ENCODE data around the gene SNX25. TPM values are rescaled to one million over a fixed set of nuclear protein-coding genes. Genes with fewer than 3 reads are reported as not detected.

SNX25 gene
- total RNA-seq, 4 donors from 2014 or later, result 7.1 to 113 (median 20.9) TPM

DNA sequence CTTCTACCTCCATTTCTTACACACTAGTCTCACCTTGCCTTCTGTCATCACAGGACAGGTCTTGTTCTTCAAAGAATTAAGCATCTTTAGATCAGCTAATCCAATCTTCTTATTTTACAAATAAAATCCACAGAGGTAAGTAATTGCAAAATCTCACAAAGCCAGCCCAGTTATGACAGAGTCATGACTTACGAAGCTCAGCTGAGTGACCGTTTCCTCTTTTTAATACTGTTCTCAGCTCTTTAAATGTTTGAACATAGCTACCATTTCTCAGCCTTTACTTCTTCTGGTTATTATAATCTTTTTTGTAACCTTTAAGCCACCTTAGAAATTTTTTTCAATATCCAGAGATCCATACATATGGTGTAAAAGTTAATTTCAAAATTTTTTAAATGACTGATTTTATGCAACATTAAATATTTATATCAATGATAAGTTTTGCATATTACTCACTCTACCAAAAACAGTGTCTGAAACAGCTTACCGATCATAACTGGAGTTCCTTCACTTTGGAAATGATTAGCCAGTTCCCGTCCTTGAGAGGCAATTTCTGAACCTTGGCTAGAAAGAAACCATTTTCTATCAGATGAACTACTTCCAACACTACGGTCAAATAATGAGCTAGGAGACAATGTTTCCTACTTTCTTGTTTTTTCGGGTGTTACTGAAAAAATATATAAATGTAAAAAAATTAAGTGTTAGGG, 196.1 kb downstream of the SNX25 start:
- no peaks in the 10 kb centered on the region for H3K27me3 ChIP-seq
- H3K4me3 ChIP-seq, result no peak overlapping the region
- H3K4me1 ChIP-seq, result no peaks in the 10 kb centered on the region
- intact Hi-C loops (cut with DNase I; ENCODE audit: low total_unique reads), result no loop called here
- H3K27ac ChIP-seq, result no peak overlapping the region
- TF ChIP-seq POLR2A (IDR thresholded peaks at IDR 0.05), result no peak
- TF ChIP-seq, protein P1, sequence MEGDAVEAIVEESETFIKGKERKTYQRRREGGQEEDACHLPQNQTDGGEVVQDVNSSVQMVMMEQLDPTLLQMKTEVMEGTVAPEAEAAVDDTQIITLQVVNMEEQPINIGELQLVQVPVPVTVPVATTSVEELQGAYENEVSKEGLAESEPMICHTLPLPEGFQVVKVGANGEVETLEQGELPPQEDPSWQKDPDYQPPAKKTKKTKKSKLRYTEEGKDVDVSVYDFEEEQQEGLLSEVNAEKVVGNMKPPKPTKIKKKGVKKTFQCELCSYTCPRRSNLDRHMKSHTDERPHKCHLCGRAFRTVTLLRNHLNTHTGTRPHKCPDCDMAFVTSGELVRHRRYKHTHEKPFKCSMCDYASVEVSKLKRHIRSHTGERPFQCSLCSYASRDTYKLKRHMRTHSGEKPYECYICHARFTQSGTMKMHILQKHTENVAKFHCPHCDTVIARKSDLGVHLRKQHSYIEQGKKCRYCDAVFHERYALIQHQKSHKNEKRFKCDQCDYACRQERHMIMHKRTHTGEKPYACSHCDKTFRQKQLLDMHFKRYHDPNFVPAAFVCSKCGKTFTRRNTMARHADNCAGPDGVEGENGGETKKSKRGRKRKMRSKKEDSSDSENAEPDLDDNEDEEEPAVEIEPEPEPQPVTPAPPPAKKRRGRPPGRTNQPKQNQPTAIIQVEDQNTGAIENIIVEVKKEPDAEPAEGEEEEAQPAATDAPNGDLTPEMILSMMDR (IDR thresholded peaks at IDR 0.05), result no peak
- no peak for DNase-seq
- no peaks in the 10 kb centered on the region for H3K36me3 ChIP-seq
- no peaks in the 10 kb centered on the region for H3K9me3 ChIP-seq

DNA sequence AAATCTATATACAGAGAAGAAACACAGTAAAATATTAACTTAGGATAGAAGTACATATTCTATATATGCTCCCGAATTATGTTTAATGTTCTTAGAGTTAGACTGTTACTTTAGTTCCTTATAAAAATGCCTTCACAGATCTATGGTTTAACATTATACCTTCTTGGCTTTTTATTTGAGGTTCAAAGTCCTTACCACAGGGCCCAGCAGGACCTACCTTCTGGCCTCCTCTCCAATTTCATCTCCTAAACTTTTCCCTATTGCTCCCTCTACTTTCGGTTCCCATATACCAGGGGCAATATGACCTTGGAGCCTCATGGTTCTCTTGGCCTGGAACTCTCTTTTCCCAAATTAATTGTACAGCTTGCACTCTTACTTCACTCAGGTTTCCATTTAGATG, 199.0 kb downstream of the SNX25 start:
- Histone ChIP-seq H3K4me1 (no peaks in the 10 kb centered on the region), H3K27ac (no peak overlapping the region), H3K36me3 (no peaks in the 10 kb centered on the region), H3K4me3 (no peak overlapping the region), H3K27me3 (no peaks in the 10 kb centered on the region), H3K9me3 (no peaks in the 10 kb centered on the region)
- intact Hi-C loops (cut with DNase I; ENCODE audit: low total_unique reads), result no loop called here
- TF ChIP-seq, protein P1 (IDR thresholded peaks at IDR 0.05), result no peak
- no peak for TF ChIP-seq POLR2A (IDR thresholded peaks at IDR 0.05)
- no peak for DNase-seq

DNA sequence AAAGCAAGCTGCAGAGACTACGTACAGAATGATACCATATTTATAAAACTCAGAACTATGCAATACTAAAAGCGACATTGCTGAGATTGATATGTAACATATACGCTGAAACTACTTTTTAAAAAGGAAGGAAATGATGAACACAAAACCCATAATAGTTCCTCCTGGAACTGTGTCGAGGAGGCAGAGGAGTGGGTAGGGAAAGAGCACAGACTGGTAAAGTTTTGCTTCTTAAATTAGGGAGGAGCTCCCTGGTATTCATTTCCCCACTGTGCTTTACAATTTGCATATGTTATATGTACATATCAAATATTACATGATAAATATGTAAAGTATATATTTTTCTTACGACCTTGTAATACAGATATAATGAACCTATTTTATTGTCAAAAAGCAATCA, 202.5 kb downstream of the SNX25 start:
- H3K36me3 ChIP-seq, result no peaks in the 10 kb centered on the region
- H3K4me1 ChIP-seq, result no peaks in the 10 kb centered on the region
- DNase-seq, result no peak
- no peak overlapping the region for H3K27ac ChIP-seq
- no peak overlapping the region for H3K4me3 ChIP-seq
- no peaks in the 10 kb centered on the region for H3K27me3 ChIP-seq
- no peaks in the 10 kb centered on the region for H3K9me3 ChIP-seq
- intact Hi-C loops (cut with DNase I; ENCODE audit: low total_unique reads), result no loop called here
- no peak for TF ChIP-seq POLR2A (IDR thresholded peaks at IDR 0.05)
- TF ChIP-seq, protein P1 (IDR thresholded peaks at IDR 0.05), result no peak

DNA sequence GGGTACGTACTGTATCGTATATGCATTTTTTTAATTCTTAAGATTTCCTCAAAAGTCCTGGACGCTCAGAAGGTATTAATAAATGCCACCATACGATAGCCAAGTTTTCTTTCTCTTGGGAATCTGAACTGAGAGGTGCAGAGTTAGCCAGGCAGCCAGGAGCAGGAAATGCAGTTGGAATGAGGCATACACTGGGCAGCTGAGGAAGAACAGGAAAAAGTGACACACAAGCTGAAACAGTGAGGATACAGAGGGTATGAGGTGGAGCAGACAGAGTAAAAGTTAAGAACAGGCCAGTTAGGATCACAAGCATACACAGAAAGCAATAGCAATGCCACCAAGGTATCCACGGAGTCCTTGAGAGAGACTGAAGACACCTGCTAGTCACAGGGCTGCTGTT, 203.0 kb downstream of the SNX25 start:
- H3K27me3 ChIP-seq, result no peaks in the 10 kb centered on the region
- TF ChIP-seq, protein P1 (IDR thresholded peaks at IDR 0.05), result no peak
- TF ChIP-seq POLR2A (IDR thresholded peaks at IDR 0.05), result no peak
- intact Hi-C loops (cut with DNase I; ENCODE audit: low total_unique reads), result no loop called here
- DNase-seq, result no peak
- H3K27ac ChIP-seq, result no peak overlapping the region
- H3K4me1 ChIP-seq, result no peaks in the 10 kb centered on the region
- no peaks in the 10 kb centered on the region for H3K36me3 ChIP-seq
- H3K4me3 ChIP-seq, result no peak overlapping the region
- H3K9me3 ChIP-seq, result no peaks in the 10 kb centered on the region

Other genes starting within 250 kb of the SNX25 start
- not detected for gene HELT, start 191.1 kb upstream of the SNX25 start, total RNA-seq
- gene SLC25A4, start 66.3 kb upstream of the SNX25 start, total RNA-seq, result 10 to 100 TPM in 2 of 4 donors, 1 to 10 TPM in 2; 9.5 to 24.4 (median 14.4) TPM
- gene CFAP97, start 5.6 kb upstream of the SNX25 start, total RNA-seq, result 10 to 100 TPM; 20.9 to 63.1 (median 42.0) TPM
- gene LRP2BP, start 186.3 kb downstream of the SNX25 start, total RNA-seq, result 1 to 10 TPM; 1.2 to 3.3 (median 2.0) TPM
- gene ANKRD37, start 187.2 kb downstream of the SNX25 start, total RNA-seq, result 10 to 100 TPM in 2 of 4 donors, 1 to 10 TPM in 1, under 1 TPM in 1; 0.51 to 17.6 (median 10.9) TPM
- 100 to 1,000 TPM in 1 of 4 donors, 10 to 100 TPM in 3; 18.2 to 170 (median 55.8) TPM for gene UFSP2, start 216.4 kb downstream of the SNX25 start, total RNA-seq